Erythroblast (primary cell): ENCODE data around the gene SMIM17.

Experiments used
- GATA1 ChIP-seq: IDR thresholded peaks from 2 replicates; pipeline ENCODE4 v1.6.1; 2011; ENCODE audit warnings: low read depth, mild to moderate bottlenecking, control low read depth, low read length, moderate library complexity
- POLR2A ChIP-seq: IDR thresholded peaks from 2 replicates; pipeline ENCODE4 v1.6.1; 2011; ENCODE audit warnings: mild to moderate bottlenecking, low read length

DNA sequence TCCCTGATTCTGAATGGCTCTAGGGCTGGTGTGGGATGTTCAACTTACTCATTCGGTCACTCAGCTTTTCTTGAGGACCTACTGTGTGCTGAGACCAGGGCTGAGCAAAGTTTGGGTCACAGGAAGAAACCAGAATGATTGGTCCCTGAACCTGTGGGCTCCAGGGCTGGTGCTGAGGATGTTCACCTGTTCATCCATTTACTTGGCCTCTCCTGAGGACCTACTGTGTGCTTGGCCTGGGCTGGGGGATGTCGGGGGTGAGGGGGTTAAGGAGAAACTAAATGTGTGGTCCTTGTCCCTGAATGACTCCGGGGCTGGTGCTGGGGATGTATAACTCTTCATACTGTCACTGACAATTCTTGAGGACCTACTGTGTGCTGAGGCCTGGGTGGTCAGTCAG, 18.3 kb downstream of the SMIM17 start:
- TF ChIP-seq POLR2A (no peak), GATA1 (no peak)
